Measurements from ENCODE around the gene SPATA6L.

- TF ChIP-seq CTCF (IDR thresholded peaks at IDR 0.05) (no peak), POLR2A (IDR thresholded peaks at IDR 0.05) (no peak)
Observed at GRCh38 chr9:4639420-4639819, 26.9 kb downstream of the SPATA6L start.
